GM12865 (cell line): ENCODE measurements around the gene LRFN2.

Experiments used
- DNase-seq: peaks from one replicate; pipeline ENCODE4 v3.0.0; 2010; ENCODE audit warnings: low read depth
- H3K4me3 ChIP-seq: 2 replicates; pipeline ENCODE4 v1.5.1; 2011; ENCODE audit warnings: mild to moderate bottlenecking, low read depth, low read length, control low read depth
- CTCF ChIP-seq: IDR thresholded peaks from 2 replicates; pipeline ENCODE4 v1.5.1; 2011; ENCODE audit warnings: low read length, control low read depth, low read depth, inconsistent platforms; ENCODE audit not compliant: insufficient read depth; ENCODE audit errors: missing control alignments

LRFN2 gene

DNA sequence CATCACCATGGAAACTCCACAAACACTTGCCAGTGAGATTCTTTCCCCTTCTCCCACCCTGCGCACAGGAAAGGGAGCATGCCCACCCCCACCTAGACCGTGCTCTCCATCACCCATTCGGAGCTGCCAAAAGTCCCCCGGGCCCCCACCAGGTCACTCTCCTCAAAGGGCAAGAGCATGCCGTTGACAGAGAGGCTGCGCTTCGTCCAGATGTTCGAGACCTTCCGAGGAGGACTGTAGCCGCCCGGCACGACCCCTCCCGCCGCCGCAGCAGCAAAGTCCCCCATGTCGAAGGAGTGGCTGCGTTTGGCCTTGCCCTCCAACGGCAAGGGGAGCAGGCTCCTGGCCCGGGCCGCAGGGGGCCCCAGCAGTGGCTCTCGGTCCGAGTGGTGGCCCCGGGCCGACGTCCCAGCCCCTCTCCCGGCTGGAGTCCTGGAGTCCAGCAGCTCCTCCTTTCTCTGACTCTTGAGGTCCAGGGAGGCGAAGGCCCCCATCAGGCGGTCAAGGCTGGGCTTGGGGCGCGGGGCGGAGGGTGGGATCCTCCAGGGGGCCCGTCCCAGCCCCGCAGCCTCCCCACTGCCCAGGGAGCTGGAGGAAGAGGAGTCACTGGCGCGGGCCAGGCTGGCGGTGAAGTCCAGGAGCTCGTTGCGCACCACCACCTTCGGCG is 195.2 kb downstream of the LRFN2 start:
- TF ChIP-seq CTCF = no peak
- H3K4me3 ChIP-seq = no peak overlapping the region
- no peak for DNase-seq

GRCh38 chr6:40391086-40391485 is 196.1 kb downstream of the LRFN2 start:
- no peak overlapping the region for H3K4me3 ChIP-seq
- DNase-seq = no peak
- no peak for TF ChIP-seq CTCF

- no peak for DNase-seq
- no peak for TF ChIP-seq CTCF
- no peak overlapping the region for H3K4me3 ChIP-seq
Observed at GRCh38 chr6:40390144-40390800, 196.9 kb downstream of the LRFN2 start.

DNA sequence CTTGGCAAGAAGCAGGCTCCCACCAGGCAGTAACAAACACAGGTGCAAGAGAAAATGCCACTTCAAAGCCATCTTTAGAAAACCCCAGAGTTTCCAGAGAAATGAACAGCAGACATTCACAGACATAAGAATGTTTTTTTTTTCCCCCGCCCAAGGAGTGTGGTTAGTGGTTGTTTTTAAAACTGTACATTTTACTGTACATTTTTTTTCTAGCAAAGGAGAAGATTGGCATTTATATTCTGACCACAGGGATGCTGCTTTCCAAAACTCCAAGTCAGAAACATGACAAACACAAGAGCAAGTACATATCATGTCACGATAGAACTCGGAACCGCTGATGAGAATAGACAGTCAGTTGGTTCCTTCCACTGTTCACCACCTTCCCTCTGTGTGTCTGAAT is 197.9 kb downstream of the LRFN2 start:
- DNase-seq = no peak
- TF ChIP-seq CTCF = no peak
- H3K4me3 ChIP-seq = no peak overlapping the region

DNA sequence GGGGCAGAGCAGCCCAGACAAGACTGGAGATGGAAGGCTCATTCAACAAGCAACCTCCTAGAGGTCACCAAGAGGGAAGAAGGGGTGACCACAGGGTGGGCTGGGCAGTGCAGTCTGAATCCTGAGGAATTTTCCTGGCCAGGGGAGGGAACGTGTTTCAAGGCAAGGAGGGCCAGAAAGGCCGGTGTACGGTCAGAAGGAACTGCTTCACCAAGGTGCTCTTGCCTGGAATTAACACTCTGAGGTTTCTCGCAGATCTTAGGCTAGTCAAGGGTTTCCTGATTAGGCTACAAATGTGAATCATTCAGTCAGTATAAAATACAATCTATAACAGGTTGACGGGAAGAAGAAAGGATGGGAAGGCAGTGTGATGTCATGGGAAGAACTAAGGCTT is 199.3 kb downstream of the LRFN2 start:
- H3K4me3 ChIP-seq = no peak overlapping the region
- no peak for TF ChIP-seq CTCF
- no peak for DNase-seq

- no peak for DNase-seq
- no peak overlapping the region for H3K4me3 ChIP-seq
- TF ChIP-seq CTCF = no peak
Observed at GRCh38 chr6:40387127-40387870, 199.9 kb downstream of the LRFN2 start.

DNA sequence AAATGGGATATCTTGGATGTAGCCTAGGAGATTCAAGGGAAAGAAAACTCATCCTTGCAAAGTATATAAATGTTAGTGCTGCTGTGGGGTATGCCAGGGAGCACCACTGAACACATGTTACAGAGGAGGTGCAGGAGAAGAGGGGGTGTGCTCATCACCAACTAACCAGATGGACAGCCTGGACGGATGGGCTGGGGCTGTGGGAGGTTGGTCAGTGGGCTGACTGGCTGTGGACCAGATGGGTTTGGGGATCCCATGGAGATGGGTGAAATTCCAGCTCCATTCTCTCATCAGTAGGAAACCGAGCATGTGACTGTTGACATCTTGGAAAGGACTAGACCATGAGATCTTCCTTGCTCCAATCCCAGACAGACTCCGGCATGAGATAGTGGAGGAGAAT is 201.0 kb downstream of the LRFN2 start:
- DNase-seq = no peak
- TF ChIP-seq CTCF = no peak
- no peak overlapping the region for H3K4me3 ChIP-seq
